ENCODE data around the gene STARD5.

DNA sequence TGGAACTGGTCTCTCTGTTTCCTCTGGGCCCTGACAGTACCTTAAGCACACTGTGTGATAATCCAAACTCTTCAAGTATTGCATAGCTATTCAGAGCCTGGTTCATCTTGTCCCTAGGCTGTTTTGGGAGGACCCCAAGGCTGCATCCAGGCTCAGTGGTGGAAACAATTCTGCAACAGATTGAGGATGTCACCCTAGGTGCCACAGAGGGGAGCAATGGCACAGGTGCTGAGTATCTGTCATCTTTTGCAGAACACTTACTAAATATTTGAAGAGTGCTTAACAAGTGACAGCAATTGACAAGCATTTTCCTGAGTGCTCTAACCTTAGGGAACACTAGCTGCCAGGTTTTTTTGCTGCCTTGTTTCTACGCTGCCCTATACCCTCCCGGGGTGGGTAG, 27.8 kb downstream of the STARD5 start:
- TF ChIP-seq, protein P1, sequence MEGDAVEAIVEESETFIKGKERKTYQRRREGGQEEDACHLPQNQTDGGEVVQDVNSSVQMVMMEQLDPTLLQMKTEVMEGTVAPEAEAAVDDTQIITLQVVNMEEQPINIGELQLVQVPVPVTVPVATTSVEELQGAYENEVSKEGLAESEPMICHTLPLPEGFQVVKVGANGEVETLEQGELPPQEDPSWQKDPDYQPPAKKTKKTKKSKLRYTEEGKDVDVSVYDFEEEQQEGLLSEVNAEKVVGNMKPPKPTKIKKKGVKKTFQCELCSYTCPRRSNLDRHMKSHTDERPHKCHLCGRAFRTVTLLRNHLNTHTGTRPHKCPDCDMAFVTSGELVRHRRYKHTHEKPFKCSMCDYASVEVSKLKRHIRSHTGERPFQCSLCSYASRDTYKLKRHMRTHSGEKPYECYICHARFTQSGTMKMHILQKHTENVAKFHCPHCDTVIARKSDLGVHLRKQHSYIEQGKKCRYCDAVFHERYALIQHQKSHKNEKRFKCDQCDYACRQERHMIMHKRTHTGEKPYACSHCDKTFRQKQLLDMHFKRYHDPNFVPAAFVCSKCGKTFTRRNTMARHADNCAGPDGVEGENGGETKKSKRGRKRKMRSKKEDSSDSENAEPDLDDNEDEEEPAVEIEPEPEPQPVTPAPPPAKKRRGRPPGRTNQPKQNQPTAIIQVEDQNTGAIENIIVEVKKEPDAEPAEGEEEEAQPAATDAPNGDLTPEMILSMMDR (IDR thresholded peaks at IDR 0.05 in 8 of 11, conservative IDR thresholded peaks at IDR 0.05 in 3 of 11): no peak
- no peak for TF ChIP-seq POLR2A (IDR thresholded peaks at IDR 0.05)
